ENCODE measurements around the gene FAM131A.

Gene FAM131A

DNA sequence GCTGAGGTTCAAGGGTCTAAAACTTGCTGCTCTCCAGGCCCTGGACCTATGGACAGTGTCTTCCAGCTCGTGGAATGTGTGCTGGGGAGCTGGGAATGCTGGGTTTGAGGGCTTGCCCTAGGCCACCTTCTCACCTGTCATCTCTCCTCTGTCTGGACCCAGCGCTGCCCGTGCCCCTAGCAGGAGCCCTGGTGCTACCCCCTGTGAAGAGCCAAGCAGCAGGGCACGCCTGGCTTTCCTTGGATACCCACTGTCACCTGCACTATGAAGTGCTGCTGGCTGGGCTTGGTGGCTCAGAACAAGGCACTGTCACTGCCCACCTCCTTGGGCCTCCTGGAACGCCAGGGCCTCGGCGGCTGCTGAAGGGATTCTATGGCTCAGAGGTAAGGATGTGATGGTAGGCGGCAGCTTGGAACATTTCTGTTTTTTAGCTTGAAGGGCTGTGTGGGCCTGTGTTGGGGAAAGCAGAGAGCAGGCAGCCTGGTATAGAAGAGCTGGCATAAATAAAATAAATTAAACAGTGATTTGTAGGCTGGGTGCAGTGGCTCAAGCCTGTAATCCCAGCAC, 47.5 kb downstream of the FAM131A start (continued):
- TF ChIP-seq, protein P1, sequence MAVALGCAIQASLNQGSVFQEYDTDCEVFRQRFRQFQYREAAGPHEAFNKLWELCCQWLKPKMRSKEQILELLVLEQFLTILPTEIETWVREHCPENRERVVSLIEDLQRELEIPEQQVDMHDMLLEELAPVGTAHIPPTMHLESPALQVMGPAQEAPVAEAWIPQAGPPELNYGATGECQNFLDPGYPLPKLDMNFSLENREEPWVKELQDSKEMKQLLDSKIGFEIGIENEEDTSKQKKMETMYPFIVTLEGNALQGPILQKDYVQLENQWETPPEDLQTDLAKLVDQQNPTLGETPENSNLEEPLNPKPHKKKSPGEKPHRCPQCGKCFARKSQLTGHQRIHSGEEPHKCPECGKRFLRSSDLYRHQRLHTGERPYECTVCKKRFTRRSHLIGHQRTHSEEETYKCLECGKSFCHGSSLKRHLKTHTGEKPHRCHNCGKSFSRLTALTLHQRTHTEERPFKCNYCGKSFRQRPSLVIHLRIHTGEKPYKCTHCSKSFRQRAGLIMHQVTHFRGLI (tag by site-specific recombination; IDR thresholded peaks at IDR 0.05): no peak

DNA sequence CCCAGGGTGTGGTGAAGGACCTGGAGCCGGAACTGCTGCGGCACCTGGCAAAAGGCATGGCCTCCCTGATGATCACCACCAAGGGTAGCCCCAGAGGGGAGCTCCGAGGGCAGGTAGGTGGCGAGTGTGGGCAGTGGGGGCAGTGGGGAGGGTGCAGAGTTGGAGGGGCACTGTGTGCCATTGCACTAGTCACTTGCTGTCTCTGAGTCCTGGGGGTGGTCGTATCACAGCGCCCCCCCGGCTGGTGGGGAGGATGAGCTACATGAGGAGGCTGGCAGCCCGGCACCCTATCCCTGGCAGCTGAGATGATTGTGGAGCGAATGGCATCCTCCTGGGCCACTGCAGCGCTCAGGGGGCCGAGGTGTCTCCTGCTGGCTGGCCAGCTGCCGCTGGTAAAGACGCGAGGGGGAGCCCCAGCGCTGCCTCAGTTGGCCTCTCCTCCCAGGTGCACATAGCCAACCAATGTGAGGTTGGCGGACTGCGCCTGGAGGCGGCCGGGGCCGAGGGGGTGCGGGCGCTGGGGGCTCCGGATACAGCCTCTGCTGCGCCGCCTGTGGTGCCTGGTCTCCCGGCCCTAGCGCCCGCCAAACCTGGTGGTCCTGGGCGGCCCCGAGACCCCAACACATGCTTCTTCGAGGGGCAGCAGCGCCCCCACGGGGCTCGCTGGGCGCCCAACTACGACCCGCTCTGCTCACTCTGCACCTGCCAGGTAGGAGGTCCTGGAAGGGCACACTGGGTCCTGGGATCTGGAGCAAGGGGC, 48.8 kb downstream of the FAM131A start:
- Histone ChIP-seq H3K36me3 (ENCODE audit: control insufficient read depth in 2 of 2, insufficient read depth in 1 of 2, low read length in 2 of 2) (peaks cover 0 to 29% of the 10 kb centered on the region in 2 experiments; a peak in 1 of 3 replicates), H3K9me3 (ENCODE audit: control insufficient read depth, insufficient read depth, low read depth, low read length) (no peaks in the 10 kb centered on the region), H3K4me3 (ENCODE audit: low read depth, low read length) (no peak overlapping the region), H3K4me1 (ENCODE audit: control insufficient read depth, insufficient read depth, low read length) (no peaks in the 10 kb centered on the region), H3K27ac (ENCODE audit: extremely low read depth, low read depth, low read length) (no peak overlapping the region)
- ChIA-PET CTCF (interaction anchor here (2.4 kb wide), 1 partner anchor 15 kb away, joined by 8 read pairs; no protein-coding TSS in a partner anchor), POLR2A (no interaction called here)
- TF ChIP-seq ZBTB21 (tag by site-specific recombination; IDR thresholded peaks at IDR 0.05) (no peak), YY1 (tag by site-specific recombination; IDR thresholded peaks at IDR 0.05) (no peak), ZNF324 (tag by site-specific recombination; IDR thresholded peaks at IDR 0.05) (no peak), ZNF76 (tag by site-specific recombination; IDR thresholded peaks at IDR 0.05; ENCODE audit: borderline replicate concordance, low read depth) (no peak), YY2 (tag by site-specific recombination; IDR thresholded peaks at IDR 0.05) (no peak), ZNF560 (tag by site-specific recombination; IDR thresholded peaks at IDR 0.05; ENCODE audit: borderline replicate concordance) (no peak), HOXC10 (CRISPR knock-in tag; IDR thresholded peaks at IDR 0.05) (no peak), ZEB2 (tag by site-specific recombination; IDR thresholded peaks at IDR 0.05) (no peak), ZNF544 (tag by site-specific recombination; IDR thresholded peaks at IDR 0.05) (no peak), ZNF610 (tag by site-specific recombination; IDR thresholded peaks at IDR 0.05; ENCODE audit: borderline replicate concordance) (no peak), ZNF501 (tag by site-specific recombination; IDR thresholded peaks at IDR 0.05) (no peak), MZF1 (tag by site-specific recombination; IDR thresholded peaks at IDR 0.05; ENCODE audit: borderline replicate concordance) (no peak), HOXA7 (CRISPR knock-in tag; IDR thresholded peaks at IDR 0.05; ENCODE audit: borderline replicate concordance) (no peak), ZNF629 (tag by site-specific recombination; IDR thresholded peaks at IDR 0.05) (no peak)
- TF ChIP-seq, protein P2, sequence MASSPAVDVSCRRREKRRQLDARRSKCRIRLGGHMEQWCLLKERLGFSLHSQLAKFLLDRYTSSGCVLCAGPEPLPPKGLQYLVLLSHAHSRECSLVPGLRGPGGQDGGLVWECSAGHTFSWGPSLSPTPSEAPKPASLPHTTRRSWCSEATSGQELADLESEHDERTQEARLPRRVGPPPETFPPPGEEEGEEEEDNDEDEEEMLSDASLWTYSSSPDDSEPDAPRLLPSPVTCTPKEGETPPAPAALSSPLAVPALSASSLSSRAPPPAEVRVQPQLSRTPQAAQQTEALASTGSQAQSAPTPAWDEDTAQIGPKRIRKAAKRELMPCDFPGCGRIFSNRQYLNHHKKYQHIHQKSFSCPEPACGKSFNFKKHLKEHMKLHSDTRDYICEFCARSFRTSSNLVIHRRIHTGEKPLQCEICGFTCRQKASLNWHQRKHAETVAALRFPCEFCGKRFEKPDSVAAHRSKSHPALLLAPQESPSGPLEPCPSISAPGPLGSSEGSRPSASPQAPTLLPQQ (tag by site-specific recombination; IDR thresholded peaks at IDR 0.05): no peak
- TF ChIP-seq, protein P3, sequence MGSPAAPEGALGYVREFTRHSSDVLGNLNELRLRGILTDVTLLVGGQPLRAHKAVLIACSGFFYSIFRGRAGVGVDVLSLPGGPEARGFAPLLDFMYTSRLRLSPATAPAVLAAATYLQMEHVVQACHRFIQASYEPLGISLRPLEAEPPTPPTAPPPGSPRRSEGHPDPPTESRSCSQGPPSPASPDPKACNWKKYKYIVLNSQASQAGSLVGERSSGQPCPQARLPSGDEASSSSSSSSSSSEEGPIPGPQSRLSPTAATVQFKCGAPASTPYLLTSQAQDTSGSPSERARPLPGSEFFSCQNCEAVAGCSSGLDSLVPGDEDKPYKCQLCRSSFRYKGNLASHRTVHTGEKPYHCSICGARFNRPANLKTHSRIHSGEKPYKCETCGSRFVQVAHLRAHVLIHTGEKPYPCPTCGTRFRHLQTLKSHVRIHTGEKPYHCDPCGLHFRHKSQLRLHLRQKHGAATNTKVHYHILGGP (tag by site-specific recombination; IDR thresholded peaks at IDR 0.05): no peak

DNA sequence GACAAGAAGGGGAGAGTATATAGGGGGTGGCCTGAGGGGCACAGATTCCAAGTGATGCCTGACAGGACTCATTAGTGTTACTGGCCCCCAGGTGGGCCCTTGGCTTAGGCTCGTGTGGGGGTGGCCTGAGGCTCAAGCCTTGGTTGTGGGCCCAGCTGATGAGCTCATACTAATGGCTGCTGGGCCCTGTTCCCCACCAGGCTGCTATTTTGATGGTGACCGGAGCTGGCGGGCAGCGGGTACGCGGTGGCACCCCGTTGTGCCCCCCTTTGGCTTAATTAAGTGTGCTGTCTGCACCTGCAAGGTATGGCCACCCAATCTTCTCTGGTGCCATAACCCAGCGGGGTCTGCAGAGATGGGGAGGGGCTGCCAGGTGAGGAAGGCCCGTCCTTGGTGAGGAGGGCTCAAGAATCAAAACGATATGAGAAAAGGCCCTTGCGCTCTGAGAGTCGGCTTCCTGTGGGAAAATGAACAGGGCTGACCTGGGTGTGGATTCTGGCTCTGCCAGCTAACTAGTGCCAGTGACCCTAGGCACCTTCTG, 49.8 kb downstream of the FAM131A start:
- TF ChIP-seq ZNF10 (tag by site-specific recombination; IDR thresholded peaks at IDR 0.05) (no peak), GLI4 (tag by site-specific recombination; IDR thresholded peaks at IDR 0.05) (no peak), KLF8 (tag by site-specific recombination; IDR thresholded peaks at IDR 0.05) (no peak), RBAK (tag by site-specific recombination; IDR thresholded peaks at IDR 0.05) (no peak), GLIS2 (tag by site-specific recombination; IDR thresholded peaks at IDR 0.05) (no peak)
- TF ChIP-seq, protein P4, sequence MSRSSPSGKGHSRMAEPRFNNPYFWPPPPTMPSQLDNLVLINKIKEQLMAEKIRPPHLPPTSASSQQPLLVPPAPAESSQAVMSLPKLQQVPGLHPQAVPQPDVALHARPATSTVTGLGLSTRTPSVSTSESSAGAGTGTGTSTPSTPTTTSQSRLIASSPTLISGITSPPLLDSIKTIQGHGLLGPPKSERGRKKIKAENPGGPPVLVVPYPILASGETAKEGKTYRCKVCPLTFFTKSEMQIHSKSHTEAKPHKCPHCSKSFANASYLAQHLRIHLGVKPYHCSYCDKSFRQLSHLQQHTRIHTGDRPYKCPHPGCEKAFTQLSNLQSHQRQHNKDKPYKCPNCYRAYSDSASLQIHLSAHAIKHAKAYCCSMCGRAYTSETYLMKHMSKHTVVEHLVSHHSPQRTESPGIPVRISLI (tag by site-specific recombination; IDR thresholded peaks at IDR 0.05): no peak
- TF ChIP-seq, protein P5, sequence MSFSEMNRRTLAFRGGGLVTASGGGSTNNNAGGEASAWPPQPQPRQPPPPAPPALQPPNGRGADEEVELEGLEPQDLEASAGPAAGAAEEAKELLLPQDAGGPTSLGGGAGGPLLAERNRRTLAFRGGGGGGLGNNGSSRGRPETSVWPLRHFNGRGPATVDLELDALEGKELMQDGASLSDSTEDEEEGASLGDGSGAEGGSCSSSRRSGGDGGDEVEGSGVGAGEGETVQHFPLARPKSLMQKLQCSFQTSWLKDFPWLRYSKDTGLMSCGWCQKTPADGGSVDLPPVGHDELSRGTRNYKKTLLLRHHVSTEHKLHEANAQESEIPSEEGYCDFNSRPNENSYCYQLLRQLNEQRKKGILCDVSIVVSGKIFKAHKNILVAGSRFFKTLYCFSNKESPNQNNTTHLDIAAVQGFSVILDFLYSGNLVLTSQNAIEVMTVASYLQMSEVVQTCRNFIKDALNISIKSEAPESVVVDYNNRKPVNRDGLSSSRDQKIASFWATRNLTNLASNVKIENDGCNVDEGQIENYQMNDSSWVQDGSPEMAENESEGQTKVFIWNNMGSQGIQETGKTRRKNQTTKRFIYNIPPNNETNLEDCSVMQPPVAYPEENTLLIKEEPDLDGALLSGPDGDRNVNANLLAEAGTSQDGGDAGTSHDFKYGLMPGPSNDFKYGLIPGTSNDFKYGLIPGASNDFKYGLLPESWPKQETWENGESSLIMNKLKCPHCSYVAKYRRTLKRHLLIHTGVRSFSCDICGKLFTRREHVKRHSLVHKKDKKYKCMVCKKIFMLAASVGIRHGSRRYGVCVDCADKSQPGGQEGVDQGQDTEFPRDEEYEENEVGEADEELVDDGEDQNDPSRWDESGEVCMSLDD (tag by site-specific recombination; IDR thresholded peaks at IDR 0.05): no peak
- no peak overlapping the region for H3K27ac ChIP-seq (ENCODE audit: extremely low read depth, low read depth, low read length)
- H3K4me1 ChIP-seq (ENCODE audit: control insufficient read depth, insufficient read depth, low read length): no peaks in the 10 kb centered on the region
- ChIA-PET CTCF (no interaction called here), POLR2A (no interaction called here)
- no peak overlapping the region for H3K4me3 ChIP-seq (ENCODE audit: low read depth, low read length)
- H3K9me3 ChIP-seq (ENCODE audit: control insufficient read depth, insufficient read depth, low read depth, low read length): no peaks in the 10 kb centered on the region
- peaks cover 0 to 29% of the 10 kb centered on the region in 2 experiments; a peak in 1 of 3 replicates for H3K36me3 ChIP-seq (ENCODE audit: control insufficient read depth in 2 of 2, insufficient read depth in 1 of 2, low read length in 2 of 2)
